BLaER1 treated with 17β-estradiol and CSF1 and Interleukin-3, amounts not matched to agents 10 nM and 100 nM (cell line): Measurements from ENCODE around the gene CLRN1.

Source experiments
- H3K27ac ChIP-seq, 11 experiments: shearing (Covaris generic); formaldehyde crosslinking; 2 replicates each; pipeline ENCODE4 v1.8.1; 2022
- H3K27me3 ChIP-seq, 11 experiments: shearing (Covaris generic); formaldehyde crosslinking; 2 replicates each; pipeline ENCODE4 v1.8.1; 2022
- H3K36me3 ChIP-seq, 11 experiments: shearing (Covaris generic); formaldehyde crosslinking; 2 replicates each; pipeline ENCODE4 v1.8.1; 2022
- H3K4me1 ChIP-seq, 10 experiments: shearing (Covaris generic); formaldehyde crosslinking; 2 replicates each; pipeline ENCODE4 v1.8.1; 2022
- H3K4me2 ChIP-seq, 11 experiments: shearing (Covaris generic); formaldehyde crosslinking; 2 replicates each; pipeline ENCODE4 v1.8.1; 2022
- H3K4me3 ChIP-seq, 10 experiments: shearing (Covaris generic); formaldehyde crosslinking; 2 replicates each; pipeline ENCODE4 v1.8.1; 2022
- H3K9ac ChIP-seq, 11 experiments: shearing (Covaris generic); formaldehyde crosslinking; 2 replicates each; pipeline ENCODE4 v1.8.1; 2022
- H3K9me3 ChIP-seq, 11 experiments: shearing (Covaris generic); formaldehyde crosslinking; replicated peaks in 1 of 11; 2 replicates each; pipeline ENCODE4 v1.8.1; 2022
- H4K20me1 ChIP-seq, 11 experiments: shearing (Covaris generic); formaldehyde crosslinking; 2 replicates each; pipeline ENCODE4 v1.8.1; 2022
- Cebpa-rat ChIP-seq, 11 experiments: shearing (Covaris generic); IDR thresholded peaks; 2 replicates each; pipeline ENCODE4 v1.8.1; 2022

CLRN1 gene

GRCh38 chr3:150985711-150986110 is 13.2 kb upstream of the CLRN1 start:
- H4K20me1 ChIP-seq, result no peaks in the 10 kb centered on the region
- no peaks in the 10 kb centered on the region; a peak in 1 of 20 replicates for H3K4me1 ChIP-seq
- no peaks in the 10 kb centered on the region for H3K9me3 ChIP-seq
- H3K4me3 ChIP-seq, result no peak overlapping the region
- no peak overlapping the region for H3K9ac ChIP-seq
- H3K27ac ChIP-seq, result no peak overlapping the region
- TF ChIP-seq Cebpa-rat (IDR thresholded peaks at IDR 0.05), result no peak
- no peaks in the 10 kb centered on the region for H3K27me3 ChIP-seq
- no peaks in the 10 kb centered on the region for H3K36me3 ChIP-seq
- no peak overlapping the region for H3K4me2 ChIP-seq

GRCh38 chr3:150984066-150984465 is 11.5 kb upstream of the CLRN1 start:
- no peaks in the 10 kb centered on the region for H3K9me3 ChIP-seq
- no peaks in the 10 kb centered on the region for H4K20me1 ChIP-seq
- no peak overlapping the region for H3K4me2 ChIP-seq
- H3K4me1 ChIP-seq, result no peaks in the 10 kb centered on the region; a peak in 1 of 20 replicates
- no peak overlapping the region for H3K9ac ChIP-seq
- no peaks in the 10 kb centered on the region for H3K27me3 ChIP-seq
- H3K4me3 ChIP-seq, result no peak overlapping the region
- H3K27ac ChIP-seq, result no peak overlapping the region
- no peaks in the 10 kb centered on the region for H3K36me3 ChIP-seq
- TF ChIP-seq Cebpa-rat (IDR thresholded peaks at IDR 0.05), result no peak

- no peak overlapping the region for H3K9ac ChIP-seq
- no peak overlapping the region for H3K27ac ChIP-seq
- H3K4me3 ChIP-seq, result no peak overlapping the region
- H4K20me1 ChIP-seq, result no peaks in the 10 kb centered on the region
- no peaks in the 10 kb centered on the region for H3K27me3 ChIP-seq
- H3K36me3 ChIP-seq, result no peaks in the 10 kb centered on the region
- no peak for TF ChIP-seq Cebpa-rat (IDR thresholded peaks at IDR 0.05)
- H3K4me2 ChIP-seq, result no peak overlapping the region
- no peaks in the 10 kb centered on the region for H3K4me1 ChIP-seq
- no peaks in the 10 kb centered on the region for H3K9me3 ChIP-seq
Measured at GRCh38 chr3:150978566-150979148, 6.1 kb upstream of the CLRN1 start.

GRCh38 chr3:150975992-150976368 is 3.5 kb upstream of the CLRN1 start:
- H3K4me3 ChIP-seq, result no peak overlapping the region

GRCh38 chr3:150975086-150975991 is 2.8 kb upstream of the CLRN1 start:
- TF ChIP-seq Cebpa-rat (IDR thresholded peaks at IDR 0.05), result no peak
- H3K27me3 ChIP-seq, result no peaks in the 10 kb centered on the region
- H3K9ac ChIP-seq, result no peak overlapping the region

More at GRCh38 chr3:150975992-150976368, 3.5 kb upstream of the CLRN1 start:
- no peak overlapping the region for H3K27ac ChIP-seq
- no peaks in the 10 kb centered on the region for H3K27me3 ChIP-seq
- H3K36me3 ChIP-seq, result no peaks in the 10 kb centered on the region
- H3K4me2 ChIP-seq, result no peak overlapping the region
- no peak overlapping the region for H3K9ac ChIP-seq
- H3K4me1 ChIP-seq, result no peaks in the 10 kb centered on the region
- H4K20me1 ChIP-seq, result no peaks in the 10 kb centered on the region
- H3K9me3 ChIP-seq, result no peaks in the 10 kb centered on the region
- no peak for TF ChIP-seq Cebpa-rat (IDR thresholded peaks at IDR 0.05)

DNA sequence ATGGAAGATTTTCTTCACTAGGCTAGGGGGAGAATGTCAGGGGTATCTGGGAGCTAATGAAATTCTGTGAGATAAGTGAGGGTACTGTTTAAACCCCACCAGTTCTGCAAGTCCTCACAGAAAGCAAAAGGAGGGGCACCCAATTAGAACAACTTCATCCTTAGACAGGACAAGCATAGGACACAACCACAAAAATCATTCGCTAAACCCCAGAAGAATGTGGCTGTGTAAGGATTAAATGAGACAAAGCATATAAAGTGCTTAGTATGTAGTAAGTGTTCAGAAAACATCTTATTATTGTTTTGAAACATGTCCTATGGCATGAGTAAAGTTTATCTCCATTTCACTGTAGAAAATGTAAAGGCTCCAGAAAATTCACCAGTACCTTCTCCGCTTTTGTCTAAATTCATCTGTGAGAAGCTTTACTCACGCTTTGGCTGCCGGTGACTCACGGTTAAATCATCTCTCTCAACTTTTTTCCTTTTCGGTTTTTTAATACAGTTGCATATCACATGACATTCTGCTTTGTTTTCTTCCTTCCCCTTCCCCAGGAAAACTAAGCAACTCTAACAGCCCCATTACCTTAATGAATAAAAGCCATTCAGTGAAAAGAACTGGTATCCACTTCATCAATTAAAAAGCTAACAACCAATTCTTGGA is 1.7 kb downstream of the CLRN1 start:
- Histone ChIP-seq H3K4me2 (no peak overlapping the region), H3K4me3 (no peak overlapping the region), H3K9me3 (no peaks in the 10 kb centered on the region), H3K36me3 (no peaks in the 10 kb centered on the region), H4K20me1 (no peaks in the 10 kb centered on the region), H3K27ac (no peak overlapping the region), H3K27me3 (no peaks in the 10 kb centered on the region; a peak in 1 of 22 replicates), H3K4me1 (no peaks in the 10 kb centered on the region), H3K9ac (no peak overlapping the region)
- TF ChIP-seq Cebpa-rat (IDR thresholded peaks at IDR 0.05), result no peak

More at GRCh38 chr3:150975086-150975991, 2.8 kb upstream of the CLRN1 start:
- Histone ChIP-seq H3K4me1 (no peaks in the 10 kb centered on the region), H3K36me3 (no peaks in the 10 kb centered on the region), H3K4me2 (no peak overlapping the region), H4K20me1 (no peaks in the 10 kb centered on the region), H3K27ac (no peak overlapping the region), H3K4me3 (no peak overlapping the region), H3K9me3 (no peaks in the 10 kb centered on the region)

DNA sequence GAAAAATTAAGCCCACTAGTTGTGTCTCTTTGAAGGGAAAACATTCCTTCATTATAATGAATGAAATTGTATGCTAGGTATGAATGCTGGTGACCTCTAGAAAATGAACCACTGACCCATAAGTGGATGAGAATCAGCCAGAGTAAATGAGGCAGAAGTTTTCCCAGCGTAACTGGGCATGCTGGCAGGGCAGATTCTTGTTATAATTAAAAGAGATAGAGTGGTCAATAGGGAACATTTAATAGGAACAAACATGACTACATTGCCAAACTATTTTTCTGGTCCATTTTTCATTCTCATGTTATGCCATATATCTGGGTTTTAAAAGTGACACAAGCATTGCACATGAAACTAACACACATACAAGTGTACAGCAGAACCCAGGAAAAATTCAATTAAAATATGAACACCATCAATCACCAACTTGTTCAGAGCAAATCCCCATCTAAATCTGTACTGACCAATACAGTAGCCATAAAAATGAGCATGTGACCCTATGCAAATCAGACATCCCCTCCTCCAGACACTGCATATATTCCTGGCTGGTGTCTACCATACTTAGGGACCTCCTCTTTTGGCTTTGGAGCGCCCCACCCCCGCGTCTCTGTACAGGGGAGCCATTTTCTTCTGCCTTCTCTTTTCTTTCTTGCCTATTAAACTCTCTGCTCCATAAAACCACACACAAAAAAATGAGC is 4.0 kb downstream of the CLRN1 start:
- H3K27me3 ChIP-seq, result no peaks in the 10 kb centered on the region; a peak in 1 of 22 replicates
- no peaks in the 10 kb centered on the region for H3K36me3 ChIP-seq
- H3K4me2 ChIP-seq, result no peak overlapping the region
- no peak for TF ChIP-seq Cebpa-rat (IDR thresholded peaks at IDR 0.05)
- H4K20me1 ChIP-seq, result no peaks in the 10 kb centered on the region
- no peaks in the 10 kb centered on the region for H3K9me3 ChIP-seq
- no peak overlapping the region for H3K4me3 ChIP-seq
- no peak overlapping the region for H3K9ac ChIP-seq
- H3K4me1 ChIP-seq, result no peaks in the 10 kb centered on the region
- no peak overlapping the region for H3K27ac ChIP-seq

DNA sequence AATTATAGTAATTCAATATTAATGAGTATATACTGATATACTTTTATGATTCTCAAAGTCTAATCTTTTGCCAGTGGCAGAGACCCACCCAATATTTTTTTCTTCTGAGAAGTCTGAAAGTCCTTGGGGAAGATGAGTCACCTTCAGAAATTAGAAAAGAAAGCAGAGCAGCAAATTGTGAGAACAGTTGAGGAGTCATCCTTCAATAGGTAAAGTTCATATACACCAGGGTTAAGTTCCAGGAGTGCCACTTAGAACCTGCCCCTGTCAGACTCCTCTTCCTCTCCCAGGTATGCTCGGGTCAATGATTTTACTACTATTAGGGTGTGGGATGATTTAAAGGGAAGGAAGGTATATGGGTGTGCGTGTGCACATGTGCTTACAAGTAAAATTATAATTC is 7.1 kb downstream of the CLRN1 start:
- no peak overlapping the region for H3K9ac ChIP-seq
- TF ChIP-seq Cebpa-rat (IDR thresholded peaks at IDR 0.05), result no peak
- no peak overlapping the region for H3K4me2 ChIP-seq
- no peaks in the 10 kb centered on the region for H3K9me3 ChIP-seq
- no peak overlapping the region for H3K4me3 ChIP-seq
- no peak overlapping the region for H3K27ac ChIP-seq
- H3K27me3 ChIP-seq, result no peaks in the 10 kb centered on the region; a peak in 1 of 22 replicates
- H3K4me1 ChIP-seq, result no peaks in the 10 kb centered on the region
- H4K20me1 ChIP-seq, result no peaks in the 10 kb centered on the region
- no peaks in the 10 kb centered on the region for H3K36me3 ChIP-seq

- peaks cover 0 to 6% (median 0%) of the 10 kb centered on the region in 10 experiments; a peak in 4 of 20 replicates for H3K4me1 ChIP-seq
- TF ChIP-seq Cebpa-rat (IDR thresholded peaks at IDR 0.05), result no peak
- H3K9ac ChIP-seq, result no peak overlapping the region
- no peak overlapping the region for H3K4me2 ChIP-seq
- H3K4me3 ChIP-seq, result no peak overlapping the region
- H3K27ac ChIP-seq, result no peak overlapping the region
- H4K20me1 ChIP-seq, result no peaks in the 10 kb centered on the region
- no peaks in the 10 kb centered on the region for H3K36me3 ChIP-seq
- H3K27me3 ChIP-seq, result no peaks in the 10 kb centered on the region
- H3K9me3 ChIP-seq, result no peaks in the 10 kb centered on the region
Measured at GRCh38 chr3:150961949-150962348, 10.6 kb downstream of the CLRN1 start.
